ENCODE results near the gene NRN1L.

DNA sequence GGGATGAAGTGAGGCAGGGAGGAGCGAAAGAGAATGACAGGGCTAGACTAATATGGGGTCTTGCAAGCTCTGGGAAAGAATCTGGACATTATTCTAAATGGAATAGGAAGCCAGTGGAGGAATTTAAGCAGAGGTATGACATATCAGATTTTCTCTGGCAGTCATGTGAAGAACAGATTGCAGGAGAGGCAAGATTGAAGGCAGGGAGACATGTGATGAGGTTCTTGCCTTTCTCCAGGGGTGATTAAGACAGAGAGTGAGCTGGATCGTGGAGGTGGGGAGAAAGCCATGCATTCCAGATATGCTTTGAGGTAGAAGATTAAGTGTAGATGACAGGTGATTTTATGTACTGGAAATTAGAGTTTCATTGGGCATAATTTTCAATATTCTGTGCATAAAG, 46.9 kb upstream of the NRN1L start:
- TF ChIP-seq, protein P1, sequence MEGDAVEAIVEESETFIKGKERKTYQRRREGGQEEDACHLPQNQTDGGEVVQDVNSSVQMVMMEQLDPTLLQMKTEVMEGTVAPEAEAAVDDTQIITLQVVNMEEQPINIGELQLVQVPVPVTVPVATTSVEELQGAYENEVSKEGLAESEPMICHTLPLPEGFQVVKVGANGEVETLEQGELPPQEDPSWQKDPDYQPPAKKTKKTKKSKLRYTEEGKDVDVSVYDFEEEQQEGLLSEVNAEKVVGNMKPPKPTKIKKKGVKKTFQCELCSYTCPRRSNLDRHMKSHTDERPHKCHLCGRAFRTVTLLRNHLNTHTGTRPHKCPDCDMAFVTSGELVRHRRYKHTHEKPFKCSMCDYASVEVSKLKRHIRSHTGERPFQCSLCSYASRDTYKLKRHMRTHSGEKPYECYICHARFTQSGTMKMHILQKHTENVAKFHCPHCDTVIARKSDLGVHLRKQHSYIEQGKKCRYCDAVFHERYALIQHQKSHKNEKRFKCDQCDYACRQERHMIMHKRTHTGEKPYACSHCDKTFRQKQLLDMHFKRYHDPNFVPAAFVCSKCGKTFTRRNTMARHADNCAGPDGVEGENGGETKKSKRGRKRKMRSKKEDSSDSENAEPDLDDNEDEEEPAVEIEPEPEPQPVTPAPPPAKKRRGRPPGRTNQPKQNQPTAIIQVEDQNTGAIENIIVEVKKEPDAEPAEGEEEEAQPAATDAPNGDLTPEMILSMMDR (IDR thresholded peaks at IDR 0.05), result no peak
- no peak for TF ChIP-seq POLR2A (IDR thresholded peaks at IDR 0.05)

Data from esophagus squamous epithelium (tissue), 4 donors.